ENCODE results near the gene ARHGEF39.

- TF ChIP-seq POLR2A (IDR thresholded peaks at IDR 0.05) (no peak), CTCF (IDR thresholded peaks at IDR 0.05) (no peak)
Observed at GRCh38 chr9:35656831-35657545, 8.0 kb downstream of the ARHGEF39 start.

All from breast epithelium (tissue), 3 donors.